Esophagus muscularis mucosa (tissue), 3 donors: ENCODE data around the gene PRPSAP1.

Experiments used
- CTCF ChIP-seq, 3 experiments: fragments of 200-600 bp in 2 of 3; fragments of 450-650 bp in 1 of 3; sonication (generic) in 2 of 3; IDR thresholded peaks; one replicate each; pipeline ENCODE4 v1.5.1; 2017 to 2019; ENCODE audit warnings: antibody characterized with exemption in 3 of 3, mild to moderate bottlenecking in 2 of 3, moderate library complexity in 1 of 3
- POLR2A ChIP-seq: fragments of 450-650 bp; IDR thresholded peaks from one replicate; pipeline ENCODE4 v1.6.1; 2017; ENCODE audit warnings: antibody characterized with exemption, moderate library complexity, mild to moderate bottlenecking, low read depth
- POLR2AphosphoS5 ChIP-seq, 2 donors: sonication (generic); formaldehyde crosslinking; IDR thresholded peaks; one replicate each; pipeline ENCODE4 v1.6.1; 2017; ENCODE audit warnings: antibody characterized with exemption in 2 of 2

GRCh38 chr17:76379646-76380376 is 26.1 kb upstream of the PRPSAP1 start:
- no peak for TF ChIP-seq POLR2AphosphoS5 (IDR thresholded peaks at IDR 0.05)
- no peak for TF ChIP-seq CTCF (IDR thresholded peaks at IDR 0.05)
- TF ChIP-seq POLR2A = no peak
